Endothelial cell (in vitro differentiated cells): Measurements from ENCODE around the gene CALML6. TPM values are rescaled to one million over a fixed set of nuclear protein-coding genes. Genes with fewer than 3 reads are reported as not detected.
"Not testable (repeated sequence)": the region's sequence is repeated elsewhere in the genome, so short reads cannot be mapped to it uniquely, and the experiment has no call there.

Experiments used
- DNase-seq: peaks from one replicate; pipeline ENCODE4 v3.0.0; 2021; ENCODE audit warnings: low spot score
- H3K27ac Mint-ChIP-seq: one replicate; pipeline ENCODE4 v1.8.0; 2021; ENCODE audit warnings: mixed read lengths, inconsistent platforms; ENCODE audit not compliant: unreplicated experiment
- H3K27me3 Mint-ChIP-seq: one replicate; pipeline ENCODE4 v1.8.0; 2021; ENCODE audit warnings: mild to moderate bottlenecking, moderate library complexity, mixed read lengths, inconsistent platforms; ENCODE audit not compliant: unreplicated experiment
- H3K36me3 Mint-ChIP-seq: one replicate; pipeline ENCODE4 v1.8.0; 2021; ENCODE audit warnings: mild to moderate bottlenecking, low read depth, mixed read lengths, inconsistent platforms; ENCODE audit not compliant: unreplicated experiment
- H3K4me1 Mint-ChIP-seq: one replicate; pipeline ENCODE4 v1.8.0; 2021; ENCODE audit warnings: mild to moderate bottlenecking, mixed read lengths, inconsistent platforms; ENCODE audit not compliant: unreplicated experiment
- H3K4me3 Mint-ChIP-seq: one replicate; pipeline ENCODE4 v1.8.0; 2021; ENCODE audit warnings: mild to moderate bottlenecking, mixed read lengths, inconsistent platforms; ENCODE audit not compliant: unreplicated experiment
- H3K9me3 Mint-ChIP-seq: one replicate; pipeline ENCODE4 v1.8.0; 2021; ENCODE audit warnings: mixed read lengths, inconsistent platforms; ENCODE audit not compliant: unreplicated experiment
- total RNA-seq: library from RNA; stranded (reverse); fragmentation: NEBNext Ultra II Directional; extraction: Animal tissue kit (Norgen Biotek cat#: 25700); gene quantifications from one replicate; pipeline ENCODE4 v1.2.1, GENCODE V29; 2021; ENCODE audit not compliant: unreplicated experiment
- TF ChIP-seq, protein P1 (sequence below): fragments of 200-600 bp; sonication (generic); IDR thresholded peaks from one replicate; pipeline ENCODE4 v1.5.0; 2021; ENCODE audit warnings: antibody characterized with exemption; ENCODE audit not compliant: unreplicated experiment

CALML6 gene
- total RNA-seq, 1 donor from 2014 or later: 0.64 TPM

- TF ChIP-seq, protein P1, sequence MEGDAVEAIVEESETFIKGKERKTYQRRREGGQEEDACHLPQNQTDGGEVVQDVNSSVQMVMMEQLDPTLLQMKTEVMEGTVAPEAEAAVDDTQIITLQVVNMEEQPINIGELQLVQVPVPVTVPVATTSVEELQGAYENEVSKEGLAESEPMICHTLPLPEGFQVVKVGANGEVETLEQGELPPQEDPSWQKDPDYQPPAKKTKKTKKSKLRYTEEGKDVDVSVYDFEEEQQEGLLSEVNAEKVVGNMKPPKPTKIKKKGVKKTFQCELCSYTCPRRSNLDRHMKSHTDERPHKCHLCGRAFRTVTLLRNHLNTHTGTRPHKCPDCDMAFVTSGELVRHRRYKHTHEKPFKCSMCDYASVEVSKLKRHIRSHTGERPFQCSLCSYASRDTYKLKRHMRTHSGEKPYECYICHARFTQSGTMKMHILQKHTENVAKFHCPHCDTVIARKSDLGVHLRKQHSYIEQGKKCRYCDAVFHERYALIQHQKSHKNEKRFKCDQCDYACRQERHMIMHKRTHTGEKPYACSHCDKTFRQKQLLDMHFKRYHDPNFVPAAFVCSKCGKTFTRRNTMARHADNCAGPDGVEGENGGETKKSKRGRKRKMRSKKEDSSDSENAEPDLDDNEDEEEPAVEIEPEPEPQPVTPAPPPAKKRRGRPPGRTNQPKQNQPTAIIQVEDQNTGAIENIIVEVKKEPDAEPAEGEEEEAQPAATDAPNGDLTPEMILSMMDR: no peak
- Mint-ChIP-seq H3K27ac (peak overlapping the region; percentile 67), H3K4me1 (peaks cover 36% of the 10 kb centered on the region), H3K4me3 (peak overlapping the region; percentile 33), H3K27me3 (peaks cover 10% of the 10 kb centered on the region), H3K36me3 (peaks cover 32% of the 10 kb centered on the region), H3K9me3 (no peaks in the 10 kb centered on the region)
- DNase-seq: no peak
Observed at GRCh38 chr1:1880617-1881312, 34.3 kb upstream of the CALML6 start.

- Mint-ChIP-seq H3K27me3 (peaks cover 10% of the 10 kb centered on the region), H3K27ac (no peak overlapping the region), H3K4me3 (no peak overlapping the region), H3K4me1 (peaks cover 35% of the 10 kb centered on the region), H3K9me3 (no peaks in the 10 kb centered on the region), H3K36me3 (peaks cover 27% of the 10 kb centered on the region)
- DNase-seq: no peak
- TF ChIP-seq, protein P1: no peak
Observed at GRCh38 chr1:1881727-1882126, 33.3 kb upstream of the CALML6 start.

- H3K9me3 Mint-ChIP-seq: no peaks in the 10 kb centered on the region
- H3K27me3 Mint-ChIP-seq: peaks cover 10% of the 10 kb centered on the region
- no peak overlapping the region for H3K4me3 Mint-ChIP-seq
- H3K36me3 Mint-ChIP-seq: peaks cover 21% of the 10 kb centered on the region
- H3K4me1 Mint-ChIP-seq: peaks cover 37% of the 10 kb centered on the region
- DNase-seq: no peak
- TF ChIP-seq, protein P1: no peak
- H3K27ac Mint-ChIP-seq: peak overlapping the region; percentile 10
Observed at GRCh38 chr1:1883092-1883873, 31.8 kb upstream of the CALML6 start.

DNA sequence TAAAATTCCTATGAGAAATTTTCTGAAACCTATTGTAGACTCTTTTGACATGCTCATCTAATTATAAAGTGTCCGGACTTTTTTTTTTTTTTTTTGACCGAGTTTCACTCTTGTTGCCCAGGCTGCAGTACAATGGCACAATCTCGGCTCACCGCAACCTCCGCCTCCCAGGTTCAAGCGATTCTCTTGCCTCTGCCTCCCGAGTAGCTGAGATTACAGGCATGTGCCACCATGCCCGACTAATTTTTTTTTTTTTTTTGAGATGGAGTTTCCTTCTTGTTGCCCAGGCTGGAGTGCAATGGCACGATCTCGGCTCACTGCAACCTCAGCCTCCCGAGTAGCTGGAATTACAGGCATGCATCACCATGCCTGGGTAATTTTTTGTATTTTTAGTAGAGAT is 31.2 kb upstream of the CALML6 start:
- Mint-ChIP-seq H3K4me1 (peaks cover 35% of the 10 kb centered on the region), H3K27ac (peak overlapping the region; percentile 10), H3K27me3 (peaks cover 12% of the 10 kb centered on the region), H3K36me3 (peaks cover 17% of the 10 kb centered on the region)
- H3K9me3 Mint-ChIP-seq, H3K4me3 Mint-ChIP-seq, DNase-seq: not testable (repeated sequence)

- TF ChIP-seq, protein P1: no peak
- H3K36me3 Mint-ChIP-seq: peaks cover 11% of the 10 kb centered on the region
- peaks cover 28% of the 10 kb centered on the region for H3K4me1 Mint-ChIP-seq
- DNase-seq: no peak
- H3K27me3 Mint-ChIP-seq: peaks cover 21% of the 10 kb centered on the region
- no peaks in the 10 kb centered on the region for H3K9me3 Mint-ChIP-seq
- H3K4me3 Mint-ChIP-seq: peak overlapping the region; percentile 95
- H3K27ac Mint-ChIP-seq: peak overlapping the region; percentile 93
Observed at GRCh38 chr1:1889090-1889750, 25.8 kb upstream of the CALML6 start.
